ELF-1 (cell line): ENCODE results near the gene EPHX1.
A peak's percentile ranks its signal among the peaks of the same experiment; 100 is the strongest.
"Not testable (repeated sequence)": the region's sequence is repeated elsewhere in the genome, so short reads cannot be mapped to it uniquely, and the experiment has no call there.

Source experiments
- DNase-seq: peaks from one replicate; pipeline ENCODE4 v3.0.0-alpha.2; 2016; ENCODE audit warnings: low read depth, low spot score

Gene EPHX1

DNA sequence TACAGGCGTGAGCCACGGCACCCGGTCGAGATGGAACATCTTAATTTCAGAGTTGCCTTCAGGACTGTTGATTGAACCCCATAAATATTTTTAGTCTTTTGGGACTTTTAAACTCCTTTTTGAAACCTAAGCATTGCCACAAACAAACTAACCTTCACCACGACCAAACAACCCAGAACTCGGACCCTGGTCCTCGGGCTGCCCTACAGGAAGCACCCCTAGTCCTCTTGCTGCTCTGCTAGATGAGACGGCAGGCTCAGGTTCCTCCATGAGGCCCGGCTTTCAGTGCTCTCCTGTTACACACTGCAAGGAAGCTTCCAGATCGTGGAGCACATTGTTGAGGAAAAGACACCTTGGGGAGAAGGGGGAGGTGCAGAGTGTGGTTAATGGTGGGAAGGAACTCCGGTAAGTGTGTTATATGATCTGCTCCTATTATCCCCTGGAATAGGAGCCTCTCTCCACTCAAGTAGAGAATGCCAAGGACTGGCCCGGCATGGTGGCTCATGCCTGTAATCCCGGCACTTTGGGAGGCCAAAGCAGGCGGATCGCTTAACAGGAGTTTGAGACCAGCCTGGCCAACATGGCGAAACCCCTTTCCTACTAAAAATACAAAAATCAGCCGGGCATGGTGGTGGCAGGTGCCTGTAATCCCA is 5.7 kb downstream of the EPHX1 start:
- no peak for DNase-seq

GRCh38 chr1:225816643-225817538 is 7.0 kb downstream of the EPHX1 start:
- peak; percentile 28 for DNase-seq

GRCh38 chr1:225817611-225818061 is 7.7 kb downstream of the EPHX1 start:
- DNase-seq, result peak; percentile 56

DNA sequence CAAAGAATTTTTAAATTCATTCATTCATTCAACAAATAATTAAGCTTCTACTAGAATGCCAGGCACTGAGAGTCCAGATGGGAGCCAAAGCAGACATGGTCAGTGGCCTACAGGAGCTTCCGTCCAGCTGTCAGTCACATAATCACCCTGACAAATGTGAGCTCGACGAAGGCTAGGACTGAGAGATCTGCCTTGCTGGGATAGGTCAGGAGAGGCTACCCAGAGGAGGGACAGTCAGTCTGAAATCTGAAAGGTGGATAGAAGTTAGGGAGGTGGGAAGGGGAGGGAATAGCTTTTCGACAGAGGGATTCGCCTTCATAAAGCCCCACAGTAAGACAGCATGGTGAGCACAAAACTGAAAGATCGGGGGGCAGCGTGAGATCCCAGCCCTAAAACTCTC is 8.3 kb downstream of the EPHX1 start:
- DNase-seq, result peak; percentile 23

- DNase-seq, result no peak
These were observed 9.6 kb downstream of the EPHX1 start for GRCh38 chr1:225819346-225820192.

GRCh38 chr1:225820522-225821120 is 10.7 kb downstream of the EPHX1 start:
- DNase-seq, result no peak

DNA sequence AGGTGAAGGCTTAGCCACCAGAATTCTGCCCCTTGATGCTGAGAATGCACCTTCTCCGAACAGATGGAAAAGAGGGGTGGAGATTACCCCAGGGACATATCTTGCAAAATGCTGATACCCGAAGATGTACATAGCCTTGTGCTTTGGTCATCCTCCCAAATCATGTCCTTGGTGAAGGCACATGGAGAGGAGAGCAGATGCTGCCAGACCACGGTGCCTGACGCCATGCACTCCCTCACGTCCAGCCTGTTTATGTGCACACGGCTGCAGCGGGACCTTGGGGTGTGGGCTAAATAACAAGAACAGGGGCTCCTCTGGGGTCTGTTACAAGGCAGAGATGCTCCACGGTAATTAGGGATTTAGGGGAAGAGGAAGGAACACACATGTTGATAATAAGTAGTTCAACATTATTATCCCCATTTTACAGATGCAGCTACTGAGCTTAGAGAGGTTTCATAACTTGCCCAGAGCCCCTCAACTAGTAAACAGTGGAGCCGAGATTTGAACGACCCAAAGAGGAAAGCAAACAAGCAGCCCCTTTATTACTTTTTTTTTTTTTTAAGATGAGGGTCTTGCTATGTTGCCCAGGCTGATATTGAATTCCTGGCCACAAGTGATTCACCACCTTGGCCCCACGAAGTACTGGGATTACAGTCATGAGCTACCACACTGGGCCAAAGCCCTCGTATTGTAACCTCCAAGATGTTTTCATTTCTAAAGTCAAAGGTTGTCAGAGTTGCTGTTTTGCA is 12.9 kb downstream of the EPHX1 start:
- no peak for DNase-seq

DNA sequence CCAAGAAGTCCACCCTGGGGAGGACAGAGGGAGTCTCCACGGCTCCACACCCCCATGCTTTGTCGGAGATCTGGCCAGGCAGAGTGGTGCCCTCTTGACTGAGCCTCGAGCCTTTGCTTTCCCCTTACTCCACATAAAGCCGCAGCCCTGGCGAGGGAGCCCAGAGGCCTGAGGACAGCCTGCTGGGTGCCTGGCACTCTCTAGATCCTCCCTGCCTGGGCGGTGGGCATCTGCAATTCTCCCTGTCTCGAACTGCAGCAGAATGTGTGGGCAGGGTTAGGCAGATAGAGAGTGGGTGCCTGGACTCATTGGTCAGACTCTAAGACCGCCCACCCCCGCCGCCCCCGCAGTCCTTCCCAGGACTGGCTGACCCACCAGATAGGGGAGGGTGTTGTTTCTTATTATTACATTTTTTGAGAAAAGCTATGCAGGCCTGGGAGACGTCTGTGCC is 13.9 kb downstream of the EPHX1 start:
- DNase-seq, result no peak

- no peak for DNase-seq
These were observed 14.6 kb downstream of the EPHX1 start for GRCh38 chr1:225824533-225824941.

- no peak for DNase-seq
These were observed 15.2 kb downstream of the EPHX1 start for GRCh38 chr1:225825078-225825477.

DNA sequence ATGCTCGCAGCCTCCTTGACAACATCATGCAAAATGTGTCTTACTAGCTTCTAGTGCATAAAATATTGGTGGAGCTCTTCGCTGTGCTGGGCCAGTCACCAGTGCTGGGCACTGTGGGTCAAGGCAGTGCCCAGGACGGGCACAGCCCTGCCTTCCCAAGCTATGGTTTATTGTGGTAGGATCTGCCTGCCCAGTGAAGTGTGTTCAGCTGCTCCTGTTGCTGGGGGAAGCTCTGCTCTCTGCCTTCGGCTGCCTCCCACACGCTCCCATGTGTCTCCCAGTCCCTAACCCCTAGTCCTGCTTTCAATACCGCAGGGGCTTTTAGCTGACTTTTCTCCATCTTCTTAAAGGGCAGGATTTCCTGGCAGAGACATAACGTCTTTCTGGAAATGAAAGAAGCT is 15.7 kb downstream of the EPHX1 start:
- DNase-seq, result no peak

DNA sequence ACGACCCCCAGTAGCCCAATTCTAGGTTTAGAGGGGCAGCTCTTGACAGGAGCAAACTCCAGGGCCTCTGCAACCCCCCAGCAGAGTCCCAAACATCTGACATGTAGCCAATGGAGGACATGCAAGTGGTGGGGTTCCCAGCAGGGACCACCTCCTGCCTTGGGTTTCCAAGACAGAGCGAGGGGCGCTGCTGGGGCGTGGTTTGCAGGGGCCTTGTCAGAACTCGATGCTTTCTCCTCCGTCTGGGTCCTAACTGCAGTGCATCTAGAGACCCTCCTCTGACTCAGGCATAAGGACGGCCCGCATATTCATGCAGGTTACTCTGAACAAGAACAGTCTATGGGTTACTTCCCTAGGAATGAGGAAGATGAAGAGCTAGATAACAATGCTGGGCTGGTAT is 17.2 kb downstream of the EPHX1 start:
- no peak for DNase-seq

DNA sequence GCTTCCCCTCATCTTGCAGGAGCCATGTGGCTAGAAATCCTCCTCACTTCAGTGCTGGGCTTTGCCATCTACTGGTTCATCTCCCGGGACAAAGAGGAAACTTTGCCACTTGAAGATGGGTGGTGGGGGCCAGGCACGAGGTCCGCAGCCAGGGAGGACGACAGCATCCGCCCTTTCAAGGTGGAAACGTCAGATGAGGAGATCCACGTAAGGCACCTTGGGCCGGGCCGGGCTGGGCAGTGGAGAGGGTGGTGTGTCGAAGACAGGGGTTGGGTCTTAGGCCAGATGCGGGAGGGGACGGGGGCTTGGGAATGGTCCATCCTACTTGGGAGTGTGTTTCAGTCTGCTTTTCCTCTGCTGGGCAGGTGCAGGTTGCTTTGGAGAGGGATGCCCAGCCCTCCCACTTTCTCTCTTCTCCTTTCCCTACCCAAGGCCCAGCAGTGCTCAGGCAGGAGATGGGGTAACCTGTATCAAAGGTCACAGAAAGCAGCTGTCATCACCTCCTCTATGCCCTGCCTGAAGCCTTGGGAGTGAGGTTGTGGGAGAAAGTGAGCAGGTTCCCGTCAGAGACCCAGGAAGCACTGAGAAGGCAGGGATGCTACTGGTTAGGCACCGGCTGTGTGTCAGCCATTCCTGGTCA is 18.9 kb downstream of the EPHX1 start:
- DNase-seq, result no peak

DNA sequence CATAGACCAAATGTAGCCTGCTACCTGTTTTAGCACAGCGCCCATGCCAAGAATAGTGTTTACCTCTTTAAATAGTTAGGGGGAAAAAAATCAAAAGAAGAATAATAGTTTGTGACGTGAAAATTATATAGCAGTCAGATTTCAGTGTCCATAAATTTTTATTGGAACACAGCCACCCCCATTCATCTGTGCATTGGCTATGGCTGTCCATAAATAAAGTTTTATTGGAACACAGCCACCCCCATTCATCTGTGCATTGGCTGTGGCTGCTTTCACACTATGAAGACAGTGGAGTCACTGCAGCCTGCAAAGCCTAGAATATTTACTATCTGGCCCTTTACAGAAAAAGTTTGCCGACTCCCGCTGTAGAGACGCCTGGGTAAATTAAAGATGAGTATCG is 20.9 kb downstream of the EPHX1 start:
- DNase-seq, result no peak

DNA sequence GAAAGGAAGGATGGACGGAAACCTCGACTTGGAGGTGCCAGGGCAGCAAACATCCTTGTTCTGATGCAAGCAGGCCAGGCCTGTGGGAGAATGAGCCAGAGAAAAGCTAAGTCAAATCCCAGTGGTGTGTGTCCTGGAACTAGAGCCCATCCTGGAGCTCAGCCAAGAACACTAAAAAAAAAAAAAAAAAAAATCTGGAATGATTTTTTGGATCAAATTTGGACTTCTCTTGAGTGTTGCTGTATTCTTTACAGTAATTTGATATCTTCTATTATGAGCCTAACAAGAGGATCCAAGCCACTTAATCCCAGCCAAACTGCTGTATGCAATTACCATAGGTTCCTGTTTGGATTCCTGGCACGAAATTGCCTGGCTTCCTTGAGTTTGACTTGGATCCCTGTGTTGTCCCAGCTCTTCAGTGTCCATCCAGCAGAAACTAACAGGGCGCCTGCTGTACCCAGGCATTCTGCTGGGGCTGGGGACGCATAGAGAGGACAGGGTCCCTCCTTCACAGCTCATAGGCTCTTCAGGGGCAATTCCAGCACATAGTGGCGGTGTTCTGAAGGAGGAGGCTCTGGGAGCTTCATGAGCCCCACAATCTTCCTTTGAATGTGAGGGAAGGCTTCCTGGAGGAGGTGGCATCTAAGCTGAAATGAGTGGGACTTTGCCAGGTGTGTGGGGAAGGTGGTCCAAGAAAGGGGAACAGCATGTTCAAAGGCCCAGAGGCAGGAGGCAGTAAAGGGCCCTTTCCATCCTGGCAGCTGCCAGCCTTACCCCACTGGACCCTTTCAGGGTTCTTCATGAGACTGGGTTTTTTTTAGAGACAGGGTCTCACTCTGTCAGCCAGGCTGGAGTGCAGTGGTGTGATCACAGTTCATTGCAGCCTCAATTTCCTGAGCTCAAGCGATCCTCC is 24.7 kb downstream of the EPHX1 start:
- no peak for DNase-seq

DNA sequence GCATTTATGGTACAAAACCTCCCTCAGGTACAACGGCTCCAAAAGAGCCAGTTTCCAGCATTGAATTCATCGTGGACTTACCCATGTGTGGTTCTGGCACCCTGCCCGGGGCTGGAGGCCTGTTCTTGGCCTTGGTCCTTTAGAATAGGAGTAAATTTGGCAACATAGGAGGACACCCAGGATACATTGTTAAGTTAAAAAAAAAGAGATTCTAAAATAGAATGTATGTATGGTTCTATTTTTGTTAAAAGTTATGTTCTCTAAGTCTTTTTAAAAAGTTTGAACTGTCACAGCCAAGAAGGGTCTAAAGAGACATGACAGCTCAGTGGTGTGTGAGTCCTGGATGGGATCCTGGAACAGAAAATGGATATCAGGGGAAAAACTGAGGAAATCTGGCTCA is 25.9 kb downstream of the EPHX1 start:
- no peak for DNase-seq

GRCh38 chr1:225836296-225836695 is 26.4 kb downstream of the EPHX1 start:
- DNase-seq, result not testable (repeated sequence)

DNA sequence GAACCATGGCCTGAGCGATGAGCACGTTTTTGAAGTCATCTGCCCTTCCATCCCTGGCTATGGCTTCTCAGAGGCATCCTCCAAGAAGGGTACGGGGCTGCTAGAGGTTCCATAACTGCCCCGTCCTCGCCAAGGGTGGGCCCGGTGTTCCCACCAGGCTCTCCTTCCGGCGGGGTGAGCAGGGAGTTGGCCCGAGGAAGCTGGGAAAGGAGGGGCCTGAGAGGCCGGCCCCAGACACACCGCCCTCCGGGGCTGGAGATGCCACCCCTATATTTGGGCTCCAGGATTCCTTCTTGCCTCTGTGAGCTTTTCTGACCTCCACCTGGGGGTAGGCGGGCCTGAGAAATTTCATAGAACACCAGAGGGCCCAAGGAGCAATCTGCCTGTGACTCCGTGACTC is 28.9 kb downstream of the EPHX1 start:
- no peak for DNase-seq

DNA sequence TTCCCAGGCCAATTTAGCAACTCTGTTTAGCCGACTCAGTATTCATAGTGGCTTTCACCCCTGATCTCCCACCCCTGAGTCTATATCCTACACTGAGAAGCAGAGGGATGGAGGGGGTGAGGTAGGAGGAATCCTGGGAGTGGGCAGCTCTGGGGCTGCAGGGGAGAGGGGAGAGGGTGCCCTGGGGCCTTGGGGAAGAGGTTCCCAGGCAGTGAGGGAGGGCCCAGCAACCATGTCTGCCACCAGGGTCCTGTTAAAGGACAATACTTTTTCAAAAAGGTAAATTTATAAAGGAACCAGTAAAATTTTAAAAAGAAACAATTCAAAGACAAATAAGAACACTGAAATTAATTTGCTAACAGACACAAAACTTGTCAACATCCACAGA is 30.3 kb downstream of the EPHX1 start:
- no peak for DNase-seq
